ENCODE results near the gene NRCAM.

DNA sequence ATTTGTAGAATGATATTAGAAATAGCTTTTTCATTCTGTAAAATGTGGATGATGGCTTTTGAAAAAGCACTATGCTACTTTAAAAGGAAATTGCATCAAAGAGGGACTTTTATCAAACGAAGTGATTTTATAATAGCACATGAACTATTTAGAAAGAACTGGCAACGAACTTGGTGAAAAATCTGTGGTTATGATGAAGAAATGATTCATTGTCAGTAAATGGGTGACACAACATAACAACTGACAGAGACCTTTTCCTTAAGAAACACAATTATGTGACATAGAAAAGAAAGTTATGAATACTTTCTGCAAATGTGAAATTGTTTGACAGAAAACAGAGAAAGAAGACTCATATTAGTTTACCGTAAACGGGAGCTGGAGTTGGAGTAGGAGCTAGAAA is 265.3 kb downstream of the NRCAM start:
- TF ChIP-seq SUZ12 (IDR thresholded peaks at IDR 0.05): no peak
- no peak for TF ChIP-seq BHLHE40 (IDR thresholded peaks at IDR 0.05; ENCODE audit: borderline replicate concordance)
- TF ChIP-seq SP1 (IDR thresholded peaks at IDR 0.05): no peak
- TF ChIP-seq L3MBTL2 (conservative IDR thresholded peaks at IDR 0.05): no peak
- TF ChIP-seq ARNT (IDR thresholded peaks at IDR 0.05): no peak
- no peak for TF ChIP-seq FOXA1 (IDR thresholded peaks at IDR 0.05)
- TF ChIP-seq FOXK2 (IDR thresholded peaks at IDR 0.05): no peak
